GM12864 (cell line): ENCODE measurements around the gene CASZ1.

ENCODE experiments used
- DNase-seq: peaks from one replicate; pipeline ENCODE4 v3.0.0-alpha.2; 2011; ENCODE audit warnings: low read depth
- H3K4me3 ChIP-seq: 2 replicates; pipeline ENCODE4 v1.5.1; 2011; ENCODE audit warnings: mild to moderate bottlenecking, low read depth, low read length, control low read depth
- TF ChIP-seq, protein P1 (sequence below): IDR thresholded peaks from 2 replicates; pipeline ENCODE4 v1.5.1; 2011; ENCODE audit warnings: low read depth, mild to moderate bottlenecking, moderate library complexity, low read length, control low read depth, inconsistent platforms; ENCODE audit errors: missing control alignments

The CASZ1 gene

DNA sequence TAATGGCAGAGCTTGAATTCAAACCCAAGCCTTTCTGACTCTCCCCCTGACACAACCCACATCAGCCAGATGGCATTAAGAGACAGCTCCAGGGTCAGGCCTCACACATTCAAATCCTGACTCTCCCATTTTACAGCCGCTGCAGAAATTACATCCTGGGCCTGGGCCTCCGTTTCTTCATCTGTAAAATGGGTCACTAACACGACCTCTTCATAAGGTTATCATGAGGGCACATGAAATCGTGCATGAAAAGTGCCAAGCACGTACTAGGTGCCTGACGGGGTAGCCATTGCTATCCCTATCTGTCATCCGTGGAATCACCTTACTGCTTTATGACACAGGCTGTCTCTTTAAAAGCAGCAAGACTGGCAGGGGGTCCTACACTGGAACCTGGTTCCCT, 19.8 kb upstream of the CASZ1 start:
- DNase-seq = no peak
- TF ChIP-seq, protein P1, sequence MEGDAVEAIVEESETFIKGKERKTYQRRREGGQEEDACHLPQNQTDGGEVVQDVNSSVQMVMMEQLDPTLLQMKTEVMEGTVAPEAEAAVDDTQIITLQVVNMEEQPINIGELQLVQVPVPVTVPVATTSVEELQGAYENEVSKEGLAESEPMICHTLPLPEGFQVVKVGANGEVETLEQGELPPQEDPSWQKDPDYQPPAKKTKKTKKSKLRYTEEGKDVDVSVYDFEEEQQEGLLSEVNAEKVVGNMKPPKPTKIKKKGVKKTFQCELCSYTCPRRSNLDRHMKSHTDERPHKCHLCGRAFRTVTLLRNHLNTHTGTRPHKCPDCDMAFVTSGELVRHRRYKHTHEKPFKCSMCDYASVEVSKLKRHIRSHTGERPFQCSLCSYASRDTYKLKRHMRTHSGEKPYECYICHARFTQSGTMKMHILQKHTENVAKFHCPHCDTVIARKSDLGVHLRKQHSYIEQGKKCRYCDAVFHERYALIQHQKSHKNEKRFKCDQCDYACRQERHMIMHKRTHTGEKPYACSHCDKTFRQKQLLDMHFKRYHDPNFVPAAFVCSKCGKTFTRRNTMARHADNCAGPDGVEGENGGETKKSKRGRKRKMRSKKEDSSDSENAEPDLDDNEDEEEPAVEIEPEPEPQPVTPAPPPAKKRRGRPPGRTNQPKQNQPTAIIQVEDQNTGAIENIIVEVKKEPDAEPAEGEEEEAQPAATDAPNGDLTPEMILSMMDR = no peak
- H3K4me3 ChIP-seq = no peak overlapping the region

DNA sequence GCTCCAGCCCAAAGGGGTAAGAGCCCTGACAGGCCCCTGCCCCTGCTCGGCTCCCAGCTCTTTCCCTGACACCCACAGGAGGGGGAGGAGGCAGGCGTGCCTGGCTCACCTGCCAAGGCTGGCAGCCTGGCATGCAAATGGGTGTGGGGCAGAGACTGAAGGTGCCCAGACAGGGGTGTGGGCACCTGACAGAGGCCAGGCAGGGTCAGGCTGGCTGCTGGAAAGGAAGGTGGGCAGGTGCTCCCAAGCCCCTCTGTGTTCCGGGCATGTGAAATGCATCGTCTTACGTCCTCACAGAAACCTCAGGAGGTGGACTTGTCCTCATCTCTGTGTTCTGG, 19.4 kb upstream of the CASZ1 start:
- TF ChIP-seq, protein P1 = no peak
- H3K4me3 ChIP-seq = no peak overlapping the region
- no peak for DNase-seq

DNA sequence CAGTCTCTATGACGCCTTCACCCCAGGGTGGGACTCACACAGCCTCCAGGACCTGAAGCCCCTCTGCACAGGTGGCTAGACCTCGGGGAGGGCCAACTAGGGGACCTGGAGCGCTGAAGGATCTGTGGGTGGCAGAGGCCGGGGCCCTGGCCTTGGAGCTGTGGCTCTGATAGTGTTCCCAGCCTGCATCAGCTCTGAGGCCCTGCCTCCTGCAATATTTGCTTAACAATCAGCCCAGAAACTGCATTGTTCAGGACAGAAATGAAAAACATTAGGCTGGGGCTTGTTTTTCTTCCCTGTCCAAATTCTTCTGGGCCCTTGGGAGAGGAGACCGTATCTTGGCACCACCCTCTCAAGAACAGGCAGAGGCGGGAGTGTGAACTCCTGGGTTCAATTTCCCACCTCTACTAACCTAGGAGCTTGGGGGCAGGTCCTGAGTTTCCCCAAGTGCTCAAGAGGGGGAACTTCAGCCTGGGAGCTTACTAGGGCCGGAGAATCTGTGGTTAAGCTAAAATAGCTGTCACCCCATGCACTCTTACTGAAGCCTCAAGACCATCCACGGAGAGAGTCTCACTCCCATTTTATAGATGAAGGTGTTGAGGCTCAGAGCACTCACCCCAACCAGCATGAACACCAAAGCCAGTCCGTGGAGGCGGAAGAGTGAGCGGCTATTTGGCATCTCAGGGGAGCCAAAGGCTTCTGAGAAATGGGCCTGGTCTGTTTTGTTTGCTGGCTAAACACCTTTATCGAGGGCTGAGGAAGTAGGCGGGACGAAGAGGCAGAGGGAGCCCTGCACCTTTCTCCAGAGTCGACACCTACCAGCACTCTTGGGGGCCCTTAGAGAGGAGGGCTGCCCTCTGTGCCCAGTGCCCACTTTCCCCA, 18.8 kb upstream of the CASZ1 start:
- no peak overlapping the region for H3K4me3 ChIP-seq
- TF ChIP-seq, protein P1 = no peak
- no peak for DNase-seq

DNA sequence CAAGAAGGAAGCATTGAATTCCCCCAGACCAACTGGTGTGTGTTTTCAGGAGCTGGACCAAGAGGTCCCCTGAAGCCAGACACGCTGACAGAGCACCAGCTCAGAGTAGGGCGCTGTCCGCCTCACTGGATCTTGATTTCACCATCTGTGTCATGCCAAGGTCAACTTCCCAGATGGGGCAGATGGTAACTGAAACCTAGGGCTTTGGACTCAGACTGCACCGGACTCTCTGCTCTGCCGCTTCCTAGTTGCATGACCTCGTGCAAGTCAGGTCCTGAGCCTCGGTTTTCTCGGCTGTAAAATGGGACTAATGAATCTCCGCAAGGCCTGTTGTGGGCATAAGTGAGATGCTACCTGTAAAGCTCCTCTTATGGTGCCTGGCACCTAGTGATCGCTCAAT, 17.9 kb upstream of the CASZ1 start:
- H3K4me3 ChIP-seq = no peak overlapping the region
- DNase-seq = no peak
- TF ChIP-seq, protein P1 = no peak

DNA sequence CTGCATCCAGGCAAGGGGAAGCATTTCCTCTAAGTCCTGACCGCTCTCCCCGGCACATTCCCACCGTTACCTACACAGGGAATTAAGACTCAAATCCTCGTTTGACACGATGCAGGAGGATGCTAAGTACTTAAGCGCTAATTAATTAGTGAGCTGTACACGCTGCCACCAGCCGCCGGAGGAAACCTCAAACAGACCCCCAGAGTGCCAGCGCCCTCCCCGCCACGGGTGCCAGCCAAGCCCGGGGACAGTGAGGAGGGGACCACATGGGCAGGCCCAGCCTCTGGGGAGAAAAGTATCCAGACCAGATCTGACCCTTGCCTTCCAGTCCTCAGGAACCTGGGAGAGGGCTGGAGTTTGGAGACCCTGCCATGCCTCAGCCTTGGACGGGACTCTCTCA, 17.4 kb upstream of the CASZ1 start:
- DNase-seq = no peak
- no peak overlapping the region for H3K4me3 ChIP-seq
- TF ChIP-seq, protein P1 = no peak

DNA sequence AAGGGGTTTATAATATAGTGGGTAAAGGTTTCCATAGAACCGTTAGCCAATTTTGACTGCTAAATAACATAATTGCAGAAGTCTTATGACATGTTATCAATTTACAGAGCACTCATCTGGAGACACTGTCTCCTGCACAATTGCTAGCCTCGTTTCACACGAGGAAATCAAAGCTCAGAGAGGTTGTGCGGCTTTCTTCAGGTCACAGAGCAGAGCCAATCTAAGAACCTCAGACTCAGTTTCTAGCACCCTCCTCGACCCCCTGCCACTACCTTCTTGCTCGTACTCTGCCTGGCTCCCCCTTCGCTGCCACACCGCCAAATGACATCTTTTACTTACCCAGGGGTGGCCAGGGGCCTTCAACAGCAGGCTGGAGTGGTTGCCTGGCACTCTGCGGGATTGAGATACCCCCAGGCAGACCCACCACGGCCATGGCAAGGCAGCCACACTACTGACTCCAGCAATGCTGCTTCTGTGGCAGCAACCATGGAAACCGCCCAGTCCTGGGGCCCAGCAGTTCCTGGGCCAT, 16.0 kb upstream of the CASZ1 start:
- no peak overlapping the region for H3K4me3 ChIP-seq
- no peak for DNase-seq
- TF ChIP-seq, protein P1 = no peak

DNA sequence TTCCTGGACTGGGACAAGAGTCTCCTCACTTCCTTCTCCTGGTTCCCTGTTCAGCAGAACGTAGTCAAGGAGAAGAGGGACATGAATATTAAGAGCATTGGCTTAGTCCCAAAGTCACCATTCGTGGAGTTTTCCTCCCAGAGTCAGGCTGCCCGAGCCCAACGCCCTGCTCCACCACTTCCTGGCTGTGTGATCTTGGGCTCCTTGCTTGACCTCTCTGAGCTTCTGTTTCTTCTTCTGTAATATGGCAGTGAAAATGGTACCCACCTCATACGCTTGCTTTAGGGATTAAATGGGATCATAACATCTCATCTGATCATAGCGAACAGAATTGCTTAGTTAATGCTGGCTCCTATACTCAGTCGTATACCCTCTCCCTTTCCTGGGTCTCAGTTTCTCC, 12.0 kb upstream of the CASZ1 start:
- TF ChIP-seq, protein P1 = no peak
- no peak overlapping the region for H3K4me3 ChIP-seq
- DNase-seq = no peak
